ENCODE results near the gene SRGAP1.

GRCh38 chr12:64081008-64081404 lies 236.5 kb downstream of the SRGAP1 start:
- TF ChIP-seq HDAC8 (tag; IDR thresholded peaks at IDR 0.05) (no peak), CTCF (IDR thresholded peaks at IDR 0.05 in 2 of 3, conservative IDR thresholded peaks at IDR 0.05 in 1 of 3; ENCODE audit: insufficient read depth in 2 of 3, low read depth in 1 of 3, low read length in 3 of 3) (no peak), ZNF274 (IDR thresholded peaks at IDR 0.05; ENCODE audit: borderline replicate concordance, low read depth, low read length) (no peak)

All from K562 (cell line).